CD14-positive monocyte (primary cell): Measurements from ENCODE around the gene PBX3. TPM values are rescaled to one million over a fixed set of nuclear protein-coding genes. Genes with fewer than 3 reads are reported as not detected.

Experiments
- DNase-seq, 3 donors: peaks; one replicate each; pipeline ENCODE4 v3.0.0-alpha.2; 2011 to 2022
- H2AFZ ChIP-seq: 2 replicates; pipeline ENCODE4 v1.6.0; 2012; ENCODE audit warnings: mild to moderate bottlenecking, low read depth, low read length, inconsistent platforms; ENCODE audit not compliant: insufficient read depth, poor library complexity, severe bottlenecking
- H3K27ac ChIP-seq, 2 donors: 1 replicate in 1 of 2; 2 replicates in 1 of 2; pipeline ENCODE4 v1.5.1; 2012 to 2013; ENCODE audit warnings: low read length in 2 of 2, control low read depth in 1 of 2, inconsistent platforms in 1 of 2, low read depth in 1 of 2, mild to moderate bottlenecking in 1 of 2
- H3K27me3 ChIP-seq, 2 donors: one replicate each; pipeline versions ENCODE4 v1.6.0 to v1.6.1; 2011 to 2013; ENCODE audit warnings: low read length in 2 of 2; ENCODE audit not compliant: control insufficient read depth in 2 of 2, insufficient read depth in 2 of 2
- H3K36me3 ChIP-seq, 2 donors: replicated peaks in 1 of 2; 1 replicate in 1 of 2; 2 replicates in 1 of 2; pipeline versions ENCODE4 v1.5.1 to v1.6.1; 2012 to 2013; ENCODE audit warnings: low read length in 2 of 2, control low read depth in 1 of 2, inconsistent platforms in 1 of 2, mild to moderate bottlenecking in 1 of 2; ENCODE audit not compliant: insufficient read depth in 2 of 2, control insufficient read depth in 1 of 2
- H3K4me1 ChIP-seq, 2 donors: 1 replicate in 1 of 2; 2 replicates in 1 of 2; pipeline versions ENCODE4 v1.5.1 to v1.6.1; 2012 to 2013; ENCODE audit warnings: low read length in 2 of 2, control low read depth in 1 of 2, inconsistent platforms in 1 of 2, mild to moderate bottlenecking in 1 of 2, moderate library complexity in 1 of 2; ENCODE audit not compliant: insufficient read depth in 2 of 2, control insufficient read depth in 1 of 2
- H3K4me2 ChIP-seq: replicated peaks from 2 replicates; pipeline ENCODE3; 2012; ENCODE audit warnings: low read length, moderate library complexity, mild to moderate bottlenecking; ENCODE audit not compliant: poor library complexity, severe bottlenecking; ENCODE audit errors: extremely low read depth
- H3K4me3 ChIP-seq, 3 experiments: fragments of 200-600 bp in 1 of 3; sonication (generic) in 1 of 3; replicated peaks in 1 of 3; 1 replicate in 2 of 3; 2 replicates in 1 of 3; pipeline ENCODE4 v1.5.1; 2011 to 2013; ENCODE audit warnings: low read length in 3 of 3, mild to moderate bottlenecking in 3 of 3, control low read depth in 2 of 3, low read depth in 2 of 3, inconsistent platforms in 1 of 3, moderate library complexity in 1 of 3
- H3K79me2 ChIP-seq: 2 replicates; pipeline ENCODE4 v1.6.0; 2012; ENCODE audit warnings: mild to moderate bottlenecking, control low read depth, inconsistent platforms, low read length, moderate library complexity; ENCODE audit not compliant: insufficient read depth
- H3K9ac ChIP-seq: 2 replicates; pipeline ENCODE4 v1.6.0; 2017; ENCODE audit warnings: low read length, mild to moderate bottlenecking; ENCODE audit not compliant: insufficient read depth, poor library complexity, severe bottlenecking
- H3K9me3 ChIP-seq, 2 donors: replicated peaks in 1 of 2; 1 replicate in 1 of 2; 2 replicates in 1 of 2; pipeline versions ENCODE4 v1.5.1 to v1.6.1; 2012 to 2013; ENCODE audit warnings: low read length in 2 of 2, control low read depth in 1 of 2; ENCODE audit not compliant: control insufficient read depth in 1 of 2, insufficient read depth in 1 of 2
- H4K20me1 ChIP-seq: 2 replicates; pipeline ENCODE4 v1.6.0; 2012; ENCODE audit warnings: mild to moderate bottlenecking, low read length, control low read depth, moderate library complexity; ENCODE audit not compliant: insufficient read depth
- H3K27ac Mint-ChIP-seq, 7 donors: one replicate each; pipeline ENCODE4 v1.8.0; 2020; ENCODE audit warnings: mild to moderate bottlenecking in 7 of 7, mixed read lengths in 7 of 7, moderate library complexity in 6 of 7, inconsistent platforms in 2 of 7
- H3K27me3 Mint-ChIP-seq, 3 donors: one replicate each; pipeline ENCODE4 v1.8.0; 2021 to 2022; ENCODE audit warnings: low read depth in 3 of 3, mild to moderate bottlenecking in 3 of 3, mixed read lengths in 3 of 3, moderate library complexity in 3 of 3, inconsistent platforms in 1 of 3
- H3K36me3 Mint-ChIP-seq, 2 donors: one replicate each; pipeline ENCODE4 v1.8.0; 2020; ENCODE audit warnings: mixed read lengths in 2 of 2, inconsistent platforms in 1 of 2, mild to moderate bottlenecking in 1 of 2
- H3K4me1 Mint-ChIP-seq: one replicate; pipeline ENCODE4 v1.8.0; 2020; ENCODE audit warnings: mild to moderate bottlenecking, mixed read lengths
- H3K4me3 Mint-ChIP-seq, 2 donors: one replicate each; pipeline ENCODE4 v1.8.0; 2020; ENCODE audit warnings: mild to moderate bottlenecking in 2 of 2, mixed read lengths in 2 of 2, moderate library complexity in 1 of 2
- H3K9me3 Mint-ChIP-seq, 7 donors: one replicate each; pipeline ENCODE4 v1.8.0; 2020 to 2022; ENCODE audit warnings: mixed read lengths in 7 of 7, mild to moderate bottlenecking in 6 of 7, moderate library complexity in 6 of 7, inconsistent platforms in 2 of 7
- CTCF ChIP-seq: fragments of 200-600 bp; IDR thresholded peaks from one replicate; pipeline ENCODE4 v1.8.0; 2022; ENCODE audit warnings: antibody characterized with exemption, mild to moderate bottlenecking
- WGBS: methylation state at CpG from one replicate; pipeline ENCODE4 v1.1.5; 2013; ENCODE audit warnings: missing lambda C conversion rate; ENCODE audit not compliant: insufficient coverage; 5-methylcytosine and 5-hydroxymethylcytosine counted together
- intact Hi-C, 2 donors: fragments of 100-400 bp; cut with micrococcal nuclease; formaldehyde crosslinking; loops; one replicate each; pipeline versions ENCODE4 v1.15.0 to v1.15.1; 2023
- polyA plus RNA-seq, 3 donors: library from polyadenylated mRNA; depleted of rRNA in 1 of 3; unstranded in 2 of 3; stranded (reverse) in 1 of 3; fragments of 300-500 nt in 2 of 3; fragments of >200 nt in 1 of 3; fragmentation: Illumina TruSeq in 2 of 3; gene quantifications; 1 replicate in 2 of 3; 2 replicates in 1 of 3; pipeline ENCODE4 v1.2.3, GENCODE V29; 2012 to 2021

PBX3 gene
- polyA plus RNA-seq, 3 donors, result 6.6 to 22.7 (median 7.1) TPM

- WGBS, result 81% methylated on average over 4 of the region's 11 CpGs
- H3K36me3 Mint-ChIP-seq, result no peaks in the 10 kb centered on the region
- DNase-seq, result no peak
Measured at GRCh38 chr9:125991886-125992529, 244.8 kb downstream of the PBX3 start.

GRCh38 chr9:125992557-125992956, 245.4 kb downstream of the PBX3 start:
- no peak overlapping the region for H3K4me3 ChIP-seq
- no peak for DNase-seq
- H3K4me2 ChIP-seq, result no peak overlapping the region
- H3K4me1 ChIP-seq, result no peaks in the 10 kb centered on the region
- Mint-ChIP-seq H3K4me1 (no peaks in the 10 kb centered on the region), H3K27ac (no peak overlapping the region), H3K36me3 (no peaks in the 10 kb centered on the region), H3K4me3 (no peak overlapping the region), H3K9me3 (peaks cover 0 to 2% (median 0%) of the 10 kb centered on the region in 7 donors), H3K27me3 (peaks cover 0 to 3% (median 2%) of the 10 kb centered on the region in 3 donors)
- H2AFZ ChIP-seq, result no peak overlapping the region
- no peak for TF ChIP-seq CTCF
- intact Hi-C loops, result no loop called here
- no peaks in the 10 kb centered on the region for H3K9me3 ChIP-seq
- no peaks in the 10 kb centered on the region for H3K27me3 ChIP-seq
- no peaks in the 10 kb centered on the region for H3K79me2 ChIP-seq
- 83% methylated on average over 6 of the region's 8 CpGs for WGBS
- no peaks in the 10 kb centered on the region for H3K36me3 ChIP-seq
- no peaks in the 10 kb centered on the region for H4K20me1 ChIP-seq
- no peak overlapping the region for H3K27ac ChIP-seq
- H3K9ac ChIP-seq, result no peak overlapping the region

More at GRCh38 chr9:125991886-125992529, 244.8 kb downstream of the PBX3 start:
- TF ChIP-seq CTCF, result no peak
- Histone ChIP-seq H3K9me3 (no peaks in the 10 kb centered on the region), H3K27me3 (no peaks in the 10 kb centered on the region), H3K9ac (no peak overlapping the region), H4K20me1 (no peaks in the 10 kb centered on the region), H3K4me2 (no peak overlapping the region), H3K79me2 (no peaks in the 10 kb centered on the region), H3K27ac (no peak overlapping the region), H2AFZ (no peak overlapping the region), H3K4me3 (no peak overlapping the region), H3K4me1 (no peaks in the 10 kb centered on the region), H3K36me3 (no peaks in the 10 kb centered on the region)
- no peak overlapping the region for H3K27ac Mint-ChIP-seq
- H3K27me3 Mint-ChIP-seq, result peaks cover 0 to 2% (median under 1%) of the 10 kb centered on the region in 3 donors
- no peak overlapping the region for H3K4me3 Mint-ChIP-seq
- H3K9me3 Mint-ChIP-seq, result peaks cover 0 to 2% (median 0%) of the 10 kb centered on the region in 7 donors
- intact Hi-C loops, result no loop called here
- no peaks in the 10 kb centered on the region for H3K4me1 Mint-ChIP-seq
